Neutrophil (primary cell): ENCODE measurements around the gene PXDC1.

Experiments
- H3K27ac ChIP-seq: fragments of 200-600 bp; sonication (generic); 2 replicates; pipeline ENCODE4 v1.5.1; 2016; ENCODE audit warnings: mild to moderate bottlenecking, moderate library complexity
- H3K27me3 ChIP-seq: fragments of 200-600 bp; sonication (generic); 2 replicates; pipeline ENCODE4 v1.6.0; 2016; ENCODE audit warnings: mild to moderate bottlenecking
- H3K36me3 ChIP-seq: fragments of 200-600 bp; sonication (generic); 2 replicates; pipeline ENCODE4 v1.5.1; 2017
- H3K4me1 ChIP-seq, 2 experiments: fragments of 200-600 bp in 1 of 2; sonication (generic) in 1 of 2; 1 replicate in 1 of 2; 2 replicates in 1 of 2; pipeline versions ENCODE4 v1.5.1 to v1.6.1; 2013 to 2016; ENCODE audit warnings: low read depth in 1 of 2, low read length in 1 of 2, mild to moderate bottlenecking in 1 of 2, moderate library complexity in 1 of 2; ENCODE audit not compliant: control insufficient read depth in 1 of 2, insufficient read depth in 1 of 2
- H3K4me3 ChIP-seq, 2 experiments: fragments of 200-600 bp in 1 of 2; sonication (generic) in 1 of 2; 1 replicate in 1 of 2; 2 replicates in 1 of 2; pipeline ENCODE4 v1.5.1; 2013 to 2016; ENCODE audit warnings: low read depth in 1 of 2, low read length in 1 of 2, mild to moderate bottlenecking in 1 of 2, moderate library complexity in 1 of 2
- H3K9me3 ChIP-seq: fragments of 200-600 bp; sonication (generic); 2 replicates; pipeline ENCODE4 v1.5.1; 2016
- CTCF ChIP-seq: fragments of 200-600 bp; sonication (generic); IDR thresholded peaks from 2 replicates; pipeline ENCODE4 v1.5.1; 2016; ENCODE audit warnings: antibody characterized with exemption

Gene PXDC1

GRCh38 chr6:3784885-3785744 is 33.6 kb upstream of the PXDC1 start:
- Histone ChIP-seq H3K27ac (no peak overlapping the region), H3K36me3 (no peaks in the 10 kb centered on the region), H3K4me3 (no peak overlapping the region), H3K4me1 (no peaks in the 10 kb centered on the region), H3K27me3 (no peaks in the 10 kb centered on the region), H3K9me3 (no peaks in the 10 kb centered on the region)
- no peak for TF ChIP-seq CTCF

GRCh38 chr6:3784423-3784822 is 32.9 kb upstream of the PXDC1 start:
- H3K4me1 ChIP-seq = no peaks in the 10 kb centered on the region
- no peaks in the 10 kb centered on the region for H3K27me3 ChIP-seq
- H3K36me3 ChIP-seq = no peaks in the 10 kb centered on the region
- no peak for TF ChIP-seq CTCF
- H3K9me3 ChIP-seq = no peaks in the 10 kb centered on the region
- H3K27ac ChIP-seq = no peak overlapping the region
- no peak overlapping the region for H3K4me3 ChIP-seq

- Histone ChIP-seq H3K27ac (no peak overlapping the region), H3K4me3 (no peak overlapping the region), H3K36me3 (no peaks in the 10 kb centered on the region), H3K9me3 (no peaks in the 10 kb centered on the region), H3K27me3 (no peaks in the 10 kb centered on the region), H3K4me1 (no peaks in the 10 kb centered on the region)
- no peak for TF ChIP-seq CTCF
Observed at GRCh38 chr6:3782876-3783832, 31.6 kb upstream of the PXDC1 start.

- Histone ChIP-seq H3K9me3 (no peaks in the 10 kb centered on the region), H3K4me3 (no peak overlapping the region), H3K27me3 (no peaks in the 10 kb centered on the region), H3K4me1 (no peaks in the 10 kb centered on the region), H3K36me3 (no peaks in the 10 kb centered on the region), H3K27ac (no peak overlapping the region)
- no peak for TF ChIP-seq CTCF
Observed at GRCh38 chr6:3781504-3781903, 30.0 kb upstream of the PXDC1 start.

GRCh38 chr6:3779574-3779849 is 28.0 kb upstream of the PXDC1 start:
- H3K4me3 ChIP-seq = no peak overlapping the region
- H3K4me1 ChIP-seq = no peaks in the 10 kb centered on the region
- H3K36me3 ChIP-seq = no peaks in the 10 kb centered on the region
- no peaks in the 10 kb centered on the region for H3K9me3 ChIP-seq
- no peak overlapping the region for H3K27ac ChIP-seq
- no peaks in the 10 kb centered on the region for H3K27me3 ChIP-seq
- no peak for TF ChIP-seq CTCF
